GM12874 (cell line): ENCODE measurements around the gene SPIB.

Experiments used
- TF ChIP-seq, protein P1 (sequence below): IDR thresholded peaks from 2 replicates; pipeline ENCODE4 v1.5.1; 2011; ENCODE audit warnings: low read depth, mild to moderate bottlenecking, control low read depth, low read length, moderate library complexity; ENCODE audit not compliant: insufficient read depth

SPIB gene

DNA sequence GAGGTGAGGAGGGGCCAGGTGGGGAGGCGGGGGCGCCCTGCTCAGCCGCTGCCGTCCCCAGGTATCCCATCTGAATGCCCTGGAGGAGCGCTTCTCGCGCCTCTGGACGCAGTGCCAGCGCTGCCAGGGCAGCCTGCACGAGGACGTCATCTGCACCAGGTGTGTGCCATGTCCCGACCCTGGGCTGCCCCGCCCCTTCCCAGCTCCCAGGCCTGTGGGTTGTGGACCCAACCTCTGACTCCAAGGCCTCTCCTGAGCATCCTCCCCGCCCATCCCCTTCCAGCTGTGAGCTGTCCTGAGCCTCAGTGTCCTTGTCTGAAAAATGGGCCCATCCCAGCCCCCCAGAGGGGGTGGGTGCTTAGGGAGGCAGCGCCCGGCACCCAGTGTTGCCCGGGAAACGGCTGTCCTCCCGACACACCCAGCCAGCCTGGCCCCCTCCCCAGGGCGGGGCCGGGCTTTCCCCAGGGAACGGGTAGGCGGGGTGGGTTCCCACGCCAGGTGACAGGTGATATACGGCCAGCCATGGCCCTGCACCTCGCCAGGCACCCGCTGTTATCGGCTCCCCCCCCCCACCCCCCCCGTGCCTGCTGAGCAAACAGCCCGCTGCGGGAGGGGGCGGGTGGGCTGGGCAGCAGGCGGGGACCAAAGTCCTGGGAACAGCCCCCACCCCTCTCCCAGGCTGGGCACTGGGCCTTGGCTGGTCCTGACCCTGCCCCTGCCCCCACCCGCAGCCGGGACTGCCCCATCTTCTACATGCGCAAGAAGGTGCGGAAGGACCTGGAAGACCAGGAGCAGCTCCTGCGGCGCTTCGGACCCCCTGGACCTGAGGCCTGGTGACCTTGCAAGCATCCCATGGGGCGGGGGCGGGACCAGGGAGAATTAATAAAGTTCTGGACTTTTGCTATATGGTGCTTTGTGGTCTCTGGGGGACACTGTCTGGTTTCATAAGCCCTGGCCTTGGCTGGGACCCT lies 1.3 kb upstream of the SPIB start:
- TF ChIP-seq, protein P1, sequence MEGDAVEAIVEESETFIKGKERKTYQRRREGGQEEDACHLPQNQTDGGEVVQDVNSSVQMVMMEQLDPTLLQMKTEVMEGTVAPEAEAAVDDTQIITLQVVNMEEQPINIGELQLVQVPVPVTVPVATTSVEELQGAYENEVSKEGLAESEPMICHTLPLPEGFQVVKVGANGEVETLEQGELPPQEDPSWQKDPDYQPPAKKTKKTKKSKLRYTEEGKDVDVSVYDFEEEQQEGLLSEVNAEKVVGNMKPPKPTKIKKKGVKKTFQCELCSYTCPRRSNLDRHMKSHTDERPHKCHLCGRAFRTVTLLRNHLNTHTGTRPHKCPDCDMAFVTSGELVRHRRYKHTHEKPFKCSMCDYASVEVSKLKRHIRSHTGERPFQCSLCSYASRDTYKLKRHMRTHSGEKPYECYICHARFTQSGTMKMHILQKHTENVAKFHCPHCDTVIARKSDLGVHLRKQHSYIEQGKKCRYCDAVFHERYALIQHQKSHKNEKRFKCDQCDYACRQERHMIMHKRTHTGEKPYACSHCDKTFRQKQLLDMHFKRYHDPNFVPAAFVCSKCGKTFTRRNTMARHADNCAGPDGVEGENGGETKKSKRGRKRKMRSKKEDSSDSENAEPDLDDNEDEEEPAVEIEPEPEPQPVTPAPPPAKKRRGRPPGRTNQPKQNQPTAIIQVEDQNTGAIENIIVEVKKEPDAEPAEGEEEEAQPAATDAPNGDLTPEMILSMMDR, result no peak

DNA sequence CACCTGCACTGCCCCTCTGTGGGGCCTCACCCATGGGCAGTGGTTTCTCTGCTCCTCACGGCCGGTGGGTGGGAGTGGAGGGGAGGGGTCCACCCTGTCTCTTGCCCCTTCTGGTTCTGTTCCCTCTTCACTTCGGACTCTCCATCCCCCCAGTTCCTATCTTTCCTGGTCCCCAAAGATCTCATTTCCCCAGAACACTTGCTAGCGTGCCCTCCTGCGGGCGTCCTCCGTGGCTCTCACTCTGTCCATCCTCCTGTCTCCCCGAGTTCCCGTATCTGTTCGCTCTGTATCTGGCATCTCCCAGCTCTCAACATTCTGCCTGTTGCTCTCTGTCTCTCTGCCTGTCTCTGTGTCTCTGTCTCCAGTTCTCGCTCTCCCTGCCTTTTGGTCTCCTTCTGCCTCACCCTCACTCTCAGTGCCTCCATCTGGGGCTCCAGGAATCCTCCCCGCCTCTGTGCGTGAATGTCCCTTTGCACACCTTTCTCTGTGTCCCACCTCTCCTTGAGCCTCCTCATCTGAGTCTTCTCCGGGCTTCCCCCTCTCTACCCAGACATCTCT lies 363 bp downstream of the SPIB start:
- TF ChIP-seq, protein P1, result no peak

DNA sequence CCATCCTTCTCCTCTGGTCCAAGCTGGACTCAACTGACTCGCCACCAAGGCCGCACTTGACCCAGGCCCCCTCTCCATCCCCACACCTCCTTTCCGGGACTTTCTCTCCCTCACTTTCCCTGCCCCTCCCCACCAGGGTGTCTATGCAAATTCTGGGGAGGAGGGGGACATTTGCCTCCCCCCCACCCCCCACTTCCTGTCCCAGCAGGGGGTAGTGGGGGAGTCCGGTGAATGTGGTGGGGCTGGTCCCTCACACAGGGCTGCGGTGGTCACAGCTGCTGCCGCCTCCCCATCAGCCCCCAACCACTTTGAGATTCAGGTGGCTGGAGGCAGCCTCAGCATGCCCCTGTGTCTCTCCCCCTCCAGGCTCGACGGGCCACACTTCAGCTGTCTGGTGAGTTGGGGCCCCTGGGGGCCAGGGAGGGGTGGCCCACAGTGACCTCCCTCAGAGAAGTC lies 870 bp downstream of the SPIB start:
- TF ChIP-seq, protein P1, result no peak

DNA sequence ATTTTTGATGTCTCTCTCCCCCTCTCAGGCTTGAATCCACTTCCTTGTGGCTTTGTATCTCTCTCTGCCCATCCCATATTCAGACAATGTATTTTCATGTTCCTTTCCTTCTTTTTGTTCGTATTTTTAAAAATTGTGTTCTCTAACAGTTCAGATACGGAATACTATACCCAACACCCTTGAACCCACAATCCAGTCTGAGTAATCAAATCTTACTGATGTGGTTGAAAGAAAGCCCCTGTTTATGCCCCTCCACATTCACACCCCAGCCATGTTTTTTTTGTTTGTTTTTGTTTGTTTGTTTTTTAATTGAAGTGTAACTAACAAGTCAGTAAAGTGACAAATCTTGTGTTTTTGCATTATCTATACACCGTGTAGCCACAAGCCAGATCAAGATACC lies 1.4 kb downstream of the SPIB start:
- TF ChIP-seq, protein P1, result no peak

DNA sequence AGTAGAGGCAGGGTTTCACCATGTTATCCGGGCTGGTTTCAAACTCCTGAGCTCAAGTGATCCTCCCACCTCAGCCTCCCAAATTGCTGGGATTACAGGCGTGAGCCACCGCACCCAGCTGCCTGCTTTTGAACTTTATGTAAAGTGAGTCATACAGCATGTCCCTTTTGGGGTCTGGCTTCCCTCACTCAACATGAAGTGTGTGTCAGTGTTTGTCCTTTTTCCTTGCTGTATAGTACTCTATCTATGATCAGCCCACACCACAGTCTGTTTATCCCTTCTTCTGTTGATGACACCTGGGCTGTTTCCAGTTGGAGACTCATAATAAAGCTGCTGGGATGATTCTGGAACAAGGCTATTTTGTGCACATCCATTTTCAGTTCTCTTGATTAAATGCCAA lies 2.1 kb downstream of the SPIB start:
- TF ChIP-seq, protein P1, result no peak

DNA sequence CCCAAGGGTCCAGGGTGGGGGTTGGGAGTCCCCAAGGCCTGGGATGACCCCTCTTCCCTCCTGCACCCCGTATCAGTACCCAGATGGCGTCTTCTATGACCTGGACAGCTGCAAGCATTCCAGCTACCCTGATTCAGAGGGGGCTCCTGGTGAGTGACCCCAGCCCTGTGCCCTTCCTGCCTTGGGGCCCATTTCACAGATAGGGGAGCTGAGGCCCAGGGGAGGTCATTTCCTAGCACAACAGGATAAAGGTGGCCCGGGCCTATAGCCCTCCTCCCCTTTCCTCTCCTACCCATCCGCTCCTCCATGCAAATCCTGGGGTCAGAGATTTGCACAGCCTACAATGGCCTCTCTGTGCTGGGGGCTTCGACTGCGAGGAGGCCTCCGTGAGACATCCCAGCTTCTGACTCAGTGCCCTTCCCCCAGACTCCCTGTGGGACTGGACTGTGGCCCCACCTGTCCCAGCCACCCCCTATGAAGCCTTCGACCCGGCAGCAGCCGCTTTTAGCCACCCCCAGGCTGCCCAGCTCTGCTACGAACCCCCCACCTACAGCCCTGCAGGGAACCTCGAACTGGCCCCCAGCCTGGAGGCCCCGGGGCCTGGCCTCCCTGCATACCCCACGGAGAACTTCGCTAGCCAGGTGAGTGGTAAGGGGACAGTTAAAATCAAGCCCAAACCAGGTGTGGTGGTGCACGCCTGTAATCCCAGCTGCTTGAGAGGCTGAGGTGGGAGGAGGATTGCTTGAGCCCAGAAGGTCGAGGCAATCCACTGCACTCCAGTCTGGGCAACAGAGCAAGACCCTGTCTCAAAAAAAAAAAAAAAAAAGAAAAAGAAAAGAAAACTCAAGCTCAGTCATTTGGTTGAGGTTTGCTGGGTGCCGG lies 3.9 kb downstream of the SPIB start:
- TF ChIP-seq, protein P1, result no peak
